ENCODE data around the gene THUMPD3. TPM values are rescaled to one million over a fixed set of nuclear protein-coding genes. Genes with fewer than 3 reads are reported as not detected.
A peak's percentile ranks its signal among the peaks of the same experiment; 100 is the strongest.

The THUMPD3 gene
- total RNA-seq, 1 experiment from 2014 or later: 58.4 TPM

DNA sequence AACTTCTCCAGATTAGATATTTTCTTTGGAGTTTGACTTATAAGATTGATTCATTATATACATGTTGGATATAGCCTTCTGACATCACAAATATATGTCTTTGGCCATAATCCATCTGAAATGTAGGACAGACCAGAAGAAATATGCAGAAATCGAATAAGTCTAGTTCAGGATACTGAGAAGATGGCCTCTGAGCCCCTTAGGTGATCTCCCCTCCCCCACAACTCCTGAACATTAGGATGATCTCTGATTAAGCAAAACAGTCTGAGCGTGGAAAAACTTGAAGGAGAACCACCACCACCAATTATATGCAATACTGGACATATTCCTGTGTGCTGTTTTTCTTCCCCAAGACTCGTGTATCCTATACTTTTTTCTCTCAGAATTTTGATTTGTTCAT, 37.8 kb downstream of the THUMPD3 start:
- Histone ChIP-seq H4K5ac (ENCODE audit: insufficient read length, low read depth, low read length) (no peak overlapping the region), H3K9me3 (ENCODE audit: control insufficient read depth, low read depth, low read length) (no peaks in the 10 kb centered on the region), H2BK5ac (ENCODE audit: insufficient read length, low read length) (no peak overlapping the region), H3K14ac (ENCODE audit: insufficient read depth, low read length) (no peak overlapping the region), H4K20me1 (ENCODE audit: control insufficient read depth, insufficient read depth, insufficient read length) (peaks cover 2% of the 10 kb centered on the region), H3T11ph (ENCODE audit: low read length) (no peak overlapping the region), H3K9ac (ENCODE audit: extremely low read depth, insufficient read length, low read length) (peak overlapping the region; percentile 41), H4K8ac (replicated peaks; ENCODE audit: insufficient read length, low read depth, low read length) (no peak overlapping the region), H3K18ac (ENCODE audit: insufficient read length, low read depth, low read length) (no peak overlapping the region), H3K56ac (ENCODE audit: insufficient read length, low read depth, low read length) (no peak overlapping the region), H3K23ac (ENCODE audit: insufficient read length, low read depth, low read length) (no peak overlapping the region), H2AFZ (ENCODE audit: low read length) (no peak overlapping the region), H3K4me1 (ENCODE audit: insufficient read depth, low read length) (peaks cover 4% of the 10 kb centered on the region), H2BK12ac (ENCODE audit: insufficient read length, low read depth, low read length) (no peak overlapping the region), H2BK20ac (ENCODE audit: low read depth, low read length, poor library complexity, severe bottlenecking) (no peak overlapping the region), H2BK120ac (ENCODE audit: low read depth, low read length, poor library complexity, severe bottlenecking) (no peak overlapping the region), H3K79me2 (ENCODE audit: insufficient read depth, low read length) (peaks cover 67% of the 10 kb centered on the region), H2AK5ac (ENCODE audit: insufficient read length, low read length) (no peak overlapping the region), H3K23me2 (ENCODE audit: insufficient read length, low read depth, low read length, poor library complexity, severe bottlenecking) (peaks cover 13% of the 10 kb centered on the region), H3K79me1 (ENCODE audit: insufficient read depth, low read depth, low read length, poor library complexity, severe bottlenecking) (no peaks in the 10 kb centered on the region), H3K27ac (ENCODE audit: insufficient read length, low read depth, low read length) (no peak overlapping the region), H2BK15ac (ENCODE audit: low read depth, low read length) (no peak overlapping the region), H4K91ac (ENCODE audit: insufficient read length, low read depth, low read length) (no peak overlapping the region), H3K4ac (ENCODE audit: low read depth, low read length) (no peak overlapping the region), H3K27me3 (ENCODE audit: insufficient read depth, low read length) (no peaks in the 10 kb centered on the region), H3K4me2 (ENCODE audit: insufficient read depth, insufficient read length, low read length) (peak overlapping the region; percentile 60)
- Mint-ChIP-seq H3K4me1 (peaks cover 61 to 69% of the 10 kb centered on the region in 2 experiments), H3K36me3 (ENCODE audit: insufficient read depth in 1 of 3, low read depth in 3 of 3) (peaks cover 12 to 17% (median 17%) of the 10 kb centered on the region in 3 experiments), H3K27me3 (ENCODE audit: low read depth) (no peaks in the 10 kb centered on the region), H3K9me3 (no peaks in the 10 kb centered on the region; a peak in 1 of 5 replicates), H3K27ac (peak overlapping the region; percentile 90 to 99 (median 97); a peak in 6 of 7 replicates), H3K4me3 (peak overlapping the region; percentile 51 to 99)
- WGBS (ENCODE audit: extremely low coverage, insufficient read length, low lambda C conversion rate): no CpG with 5 or more reads among the region's 3 CpGs
- DNase-seq: no peak
- TF ChIP-seq, protein P1, sequence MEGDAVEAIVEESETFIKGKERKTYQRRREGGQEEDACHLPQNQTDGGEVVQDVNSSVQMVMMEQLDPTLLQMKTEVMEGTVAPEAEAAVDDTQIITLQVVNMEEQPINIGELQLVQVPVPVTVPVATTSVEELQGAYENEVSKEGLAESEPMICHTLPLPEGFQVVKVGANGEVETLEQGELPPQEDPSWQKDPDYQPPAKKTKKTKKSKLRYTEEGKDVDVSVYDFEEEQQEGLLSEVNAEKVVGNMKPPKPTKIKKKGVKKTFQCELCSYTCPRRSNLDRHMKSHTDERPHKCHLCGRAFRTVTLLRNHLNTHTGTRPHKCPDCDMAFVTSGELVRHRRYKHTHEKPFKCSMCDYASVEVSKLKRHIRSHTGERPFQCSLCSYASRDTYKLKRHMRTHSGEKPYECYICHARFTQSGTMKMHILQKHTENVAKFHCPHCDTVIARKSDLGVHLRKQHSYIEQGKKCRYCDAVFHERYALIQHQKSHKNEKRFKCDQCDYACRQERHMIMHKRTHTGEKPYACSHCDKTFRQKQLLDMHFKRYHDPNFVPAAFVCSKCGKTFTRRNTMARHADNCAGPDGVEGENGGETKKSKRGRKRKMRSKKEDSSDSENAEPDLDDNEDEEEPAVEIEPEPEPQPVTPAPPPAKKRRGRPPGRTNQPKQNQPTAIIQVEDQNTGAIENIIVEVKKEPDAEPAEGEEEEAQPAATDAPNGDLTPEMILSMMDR (conservative IDR thresholded peaks at IDR 0.05): no peak
